ENCODE measurements around the gene LINGO4.

- TF ChIP-seq CTCF (optimal IDR thresholded peaks at IDR 0.05 in 1 of 3, IDR thresholded peaks at IDR 0.05 in 1 of 3, conservative IDR thresholded peaks at IDR 0.05 in 1 of 3; ENCODE audit: extremely low read depth in 1 of 3, insufficient read depth in 2 of 3, low read length in 3 of 3) (no peak), EZH2 (IDR thresholded peaks at IDR 0.05; ENCODE audit: low read length) (no peak)
Observed at GRCh38 chr1:151838222-151839081, 33.2 kb upstream of the LINGO4 start.

All from keratinocyte (primary cell).